NCI-H2227 (cell line): ENCODE measurements around the gene FCMR.
"Not testable (repeated sequence)": the region's sequence is repeated elsewhere in the genome, so short reads cannot be mapped to it uniquely, and the experiment has no call there.

Experiments used
- DNase-seq: peaks from one replicate; lab custom pipeline; 2025; ENCODE audit not compliant: unreplicated experiment; lab: John Stamatoyannopoulos, UW

The FCMR gene

DNA sequence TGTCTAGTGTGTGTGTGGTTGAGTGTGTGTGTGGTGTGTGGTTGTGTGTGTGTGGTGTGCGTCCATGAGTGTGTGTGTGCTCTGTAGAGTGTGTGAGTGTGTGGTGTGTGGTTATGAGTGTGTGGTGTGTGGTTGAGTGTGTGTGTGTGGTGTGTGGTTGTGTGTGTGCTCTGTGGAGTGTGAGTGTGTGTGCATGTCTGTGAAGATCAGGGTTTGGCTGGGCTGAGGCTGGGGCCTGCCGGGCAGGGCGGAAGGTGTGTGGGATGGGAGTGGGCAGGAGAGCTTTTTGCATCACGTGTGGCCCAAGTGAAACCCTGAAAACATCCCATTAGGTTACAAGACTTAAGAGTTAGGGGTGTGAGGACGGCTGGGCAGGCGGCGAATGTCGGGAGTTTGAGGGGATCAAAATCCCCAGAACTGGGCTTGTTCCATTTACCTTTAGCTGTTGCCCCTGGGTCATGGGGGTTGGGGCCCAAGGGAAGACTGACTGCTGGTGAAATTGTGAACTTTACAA, 2.9 kb upstream of the FCMR start:
- DNase-seq, result no peak

- not testable (repeated sequence) for DNase-seq
These were observed 2.3 kb upstream of the FCMR start for GRCh38 chr1:206923961-206924557.

GRCh38 chr1:206923009-206923960, 1.5 kb upstream of the FCMR start:
- no peak for DNase-seq

- DNase-seq, result no peak
These were observed 783 bp upstream of the FCMR start for GRCh38 chr1:206922524-206922923.

DNA sequence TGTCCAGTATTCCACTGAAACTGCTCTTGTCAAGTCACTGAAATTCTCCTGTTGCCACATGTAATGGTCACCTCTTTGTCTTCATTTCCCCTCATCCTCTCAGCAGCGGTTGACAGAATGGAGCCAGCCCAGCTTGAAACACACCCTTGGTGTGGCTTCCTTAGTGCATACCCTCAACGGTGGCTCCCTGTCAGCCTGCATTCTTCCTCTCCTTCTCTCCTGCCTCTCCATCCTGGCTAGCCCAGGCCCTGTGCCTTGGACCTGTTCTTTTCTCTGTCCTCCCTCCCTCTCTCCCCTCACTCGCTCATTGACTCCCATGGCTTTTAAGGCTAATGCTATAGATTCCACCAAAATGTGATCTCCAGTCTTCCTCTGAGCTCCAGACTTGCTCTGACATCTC, 3.7 kb downstream of the FCMR start:
- DNase-seq, result no peak

DNA sequence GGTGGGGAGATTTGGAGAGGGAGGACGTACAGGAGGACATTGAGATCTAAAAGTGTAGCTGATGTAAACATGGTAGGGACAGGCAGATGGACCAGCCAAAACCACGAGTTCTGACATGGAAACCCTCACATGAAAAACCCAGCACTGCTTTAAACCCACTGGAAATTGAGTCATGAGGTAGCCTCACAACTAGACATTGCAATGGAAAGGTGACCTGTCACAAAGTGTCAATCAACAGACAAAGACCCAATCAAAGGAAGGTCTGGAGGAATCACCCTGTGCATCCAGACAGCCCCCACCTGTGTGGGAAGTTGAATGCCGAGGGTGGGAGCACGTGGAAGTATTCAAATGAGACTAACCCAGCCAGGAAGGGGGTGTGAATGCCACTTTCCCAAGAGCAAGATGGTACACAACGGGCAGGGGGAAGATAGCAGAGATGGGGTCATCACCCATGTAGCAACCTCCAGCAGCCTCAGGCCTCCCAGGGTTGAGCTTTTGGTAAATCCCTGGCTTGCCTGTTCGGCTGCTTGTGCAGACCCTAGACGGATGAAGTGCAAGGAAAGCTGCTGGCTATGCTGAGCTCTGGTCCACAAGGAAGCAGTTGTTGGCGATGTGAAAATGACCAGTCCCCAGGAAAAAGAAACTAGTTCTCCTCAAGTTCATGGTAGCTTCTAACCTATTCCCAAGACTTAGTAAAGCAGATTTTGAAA, 5.6 kb downstream of the FCMR start:
- no peak for DNase-seq

GRCh38 chr1:206915030-206915735, 6.6 kb downstream of the FCMR start:
- DNase-seq, result no peak

- no peak for DNase-seq
These were observed 7.8 kb downstream of the FCMR start for GRCh38 chr1:206913766-206914537.

DNA sequence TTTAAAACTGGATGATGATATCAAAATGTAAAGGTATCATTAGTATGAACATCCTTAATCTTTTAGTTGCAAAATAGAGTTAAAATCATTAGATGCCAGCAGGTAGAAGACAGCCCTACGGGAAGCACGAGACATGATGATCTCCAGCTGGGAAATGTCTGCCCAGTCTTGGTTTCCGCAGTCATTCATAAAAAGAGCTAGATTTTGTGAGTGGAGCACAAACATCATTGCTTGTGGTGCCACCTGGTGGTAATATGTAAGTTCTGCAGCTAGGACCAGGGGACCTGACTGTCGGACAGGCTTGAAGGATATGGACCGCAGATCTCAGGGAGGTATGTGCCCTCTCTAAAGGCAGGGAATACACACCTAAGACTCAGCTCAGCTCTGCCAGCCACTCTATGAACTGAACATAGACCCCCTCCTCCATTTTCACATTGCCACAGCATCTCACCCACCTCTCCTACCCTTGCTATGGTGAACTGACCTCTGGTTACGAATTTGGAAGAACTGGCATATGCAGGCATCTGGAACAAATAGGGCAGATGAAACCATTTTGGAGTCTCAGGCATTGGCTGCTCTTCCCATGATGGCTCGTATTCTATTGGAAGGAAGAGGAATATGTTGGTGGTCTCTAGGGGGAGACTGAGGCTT, 9.2 kb downstream of the FCMR start:
- peak; percentile 89 for DNase-seq

DNA sequence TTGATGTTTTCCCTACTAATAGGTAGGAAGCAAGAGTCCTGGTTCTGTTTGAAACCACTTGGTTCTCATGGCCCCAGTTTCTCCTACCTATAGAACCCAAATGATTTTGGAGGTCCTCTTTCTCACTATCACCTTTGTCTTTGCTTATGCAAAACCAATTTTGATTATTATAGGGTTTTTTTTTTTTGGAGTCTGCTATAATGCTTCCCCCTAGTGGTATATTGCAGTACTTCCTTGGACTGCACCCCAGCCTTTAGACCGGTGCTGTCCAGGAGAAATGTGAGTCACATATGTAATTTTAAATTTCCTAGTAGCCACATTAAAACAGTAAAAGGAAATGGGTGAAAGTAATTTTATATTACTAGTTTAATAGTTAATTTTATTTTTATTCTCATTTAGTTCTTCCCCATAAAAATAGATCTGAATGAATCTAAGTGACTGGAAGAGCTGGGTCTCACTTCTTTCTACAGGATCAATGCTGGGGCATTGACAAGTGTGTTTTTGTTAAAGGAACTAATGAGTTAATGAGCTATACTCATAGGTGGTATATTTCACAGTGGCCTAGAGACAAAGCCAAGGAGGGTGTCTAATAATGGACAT, 10.6 kb downstream of the FCMR start:
- DNase-seq, result peak; percentile 61

GRCh38 chr1:206909883-206910318, 11.8 kb downstream of the FCMR start:
- no peak for DNase-seq

DNA sequence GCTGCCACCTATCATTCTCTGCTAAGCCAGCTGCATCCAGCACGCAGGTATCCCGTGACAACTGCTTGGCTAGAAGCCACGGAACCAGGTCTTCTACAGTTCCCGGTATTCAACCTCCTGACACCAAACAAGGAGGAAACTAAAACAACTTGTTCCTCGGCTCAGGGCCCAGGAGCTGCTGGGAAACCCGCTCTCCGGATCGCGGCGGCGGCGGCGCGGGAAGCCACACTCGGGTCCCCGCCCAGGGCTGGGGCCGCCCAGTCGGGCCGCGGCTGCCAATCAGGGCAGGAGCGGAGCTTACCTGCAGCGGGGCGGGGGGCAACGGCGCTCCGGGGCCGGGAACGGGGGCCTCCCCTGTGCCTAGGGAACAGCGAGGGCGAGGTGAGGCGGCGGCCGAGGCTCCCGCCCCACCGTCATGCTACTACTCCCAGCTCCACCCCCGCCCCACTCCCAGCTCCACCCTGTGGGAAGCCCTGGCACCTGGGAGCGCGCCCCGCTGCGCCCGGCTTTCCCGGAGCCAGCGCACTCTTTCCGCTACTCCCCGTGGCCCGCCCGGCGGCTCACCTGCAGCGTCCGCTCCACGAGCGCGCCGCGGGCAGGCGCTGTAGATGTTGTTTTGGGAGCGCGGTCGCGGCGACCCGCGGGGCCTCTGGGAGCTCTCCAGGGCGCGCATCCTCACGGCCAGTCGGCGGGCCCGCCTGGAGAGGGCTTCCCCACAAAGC, 12.4 kb downstream of the FCMR start:
- peak; percentile 45 for DNase-seq

GRCh38 chr1:206908038-206908437, 13.7 kb downstream of the FCMR start:
- DNase-seq, result no peak

DNA sequence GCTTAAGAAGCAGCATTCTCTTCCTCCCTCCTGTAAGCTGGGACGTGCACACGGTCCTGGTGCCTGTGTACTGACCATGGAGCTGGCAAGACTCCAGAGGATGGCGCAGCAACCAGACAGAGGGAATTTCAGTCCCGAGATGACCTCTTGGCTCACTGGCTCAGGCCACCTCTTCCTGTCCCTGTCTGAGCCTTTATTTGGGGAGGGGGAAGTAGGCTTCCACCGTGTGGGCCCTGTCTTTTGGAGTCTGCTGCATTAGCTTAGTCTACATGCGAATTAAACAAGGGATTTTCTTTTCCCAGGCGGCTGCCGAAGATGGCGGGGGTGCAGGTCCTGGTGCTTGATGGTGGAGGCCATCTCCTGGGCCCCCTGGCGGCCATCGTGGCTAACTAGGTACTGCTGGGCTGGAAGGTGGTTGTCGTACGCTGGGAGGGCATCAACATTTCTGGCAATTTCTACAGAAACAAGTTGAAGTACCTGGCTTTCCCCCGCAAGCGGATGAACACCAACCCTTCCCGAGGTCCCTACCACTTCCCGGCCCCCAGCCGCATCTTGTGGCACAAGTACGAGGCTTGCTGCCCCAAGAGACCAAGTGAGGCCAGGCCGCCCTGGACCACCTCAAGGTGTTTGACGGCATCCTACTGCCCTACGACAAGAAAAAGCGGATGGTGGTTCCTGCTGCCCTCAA, 14.3 kb downstream of the FCMR start:
- peak; percentile 8 for DNase-seq

DNA sequence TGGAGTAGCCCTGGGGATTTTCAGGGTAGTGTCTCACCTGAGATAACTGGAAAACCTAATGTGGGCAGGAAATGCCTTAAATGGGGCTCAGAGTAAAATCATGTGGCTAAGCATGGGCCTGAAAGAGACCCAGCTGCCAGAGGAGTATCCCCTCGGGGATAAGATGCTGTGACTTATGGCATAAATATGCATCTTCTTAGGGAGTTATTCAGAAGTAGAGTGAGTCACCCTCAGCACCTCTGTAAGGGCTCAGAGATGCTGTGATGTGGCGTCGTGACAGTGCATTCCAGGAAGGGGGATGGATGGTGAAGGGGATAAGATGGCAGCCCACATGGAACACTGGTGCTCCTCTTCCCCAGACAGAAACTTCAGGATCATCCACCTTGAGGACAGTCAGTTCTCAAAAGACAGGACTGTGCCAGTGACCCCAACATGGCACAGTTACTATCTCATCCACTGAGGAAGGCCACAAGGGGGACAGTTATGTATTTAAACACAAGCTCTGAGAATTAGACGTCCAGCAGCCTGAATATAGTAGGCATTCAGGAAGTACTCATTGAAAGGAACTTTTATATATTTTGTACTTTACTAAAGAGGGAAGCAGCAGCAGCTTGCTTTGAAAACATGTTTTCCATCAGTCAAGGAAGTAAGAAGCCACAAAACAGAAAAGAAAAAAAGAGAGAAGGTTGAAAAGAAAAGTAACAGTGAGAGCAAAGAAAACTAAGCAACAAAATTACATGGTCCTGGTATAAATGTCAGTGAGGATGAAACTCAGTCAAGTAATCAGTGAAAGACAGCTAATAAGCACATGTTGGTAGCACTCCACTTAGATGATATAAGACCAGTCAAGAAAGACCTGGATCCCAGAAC, 16.2 kb downstream of the FCMR start:
- DNase-seq, result no peak

DNA sequence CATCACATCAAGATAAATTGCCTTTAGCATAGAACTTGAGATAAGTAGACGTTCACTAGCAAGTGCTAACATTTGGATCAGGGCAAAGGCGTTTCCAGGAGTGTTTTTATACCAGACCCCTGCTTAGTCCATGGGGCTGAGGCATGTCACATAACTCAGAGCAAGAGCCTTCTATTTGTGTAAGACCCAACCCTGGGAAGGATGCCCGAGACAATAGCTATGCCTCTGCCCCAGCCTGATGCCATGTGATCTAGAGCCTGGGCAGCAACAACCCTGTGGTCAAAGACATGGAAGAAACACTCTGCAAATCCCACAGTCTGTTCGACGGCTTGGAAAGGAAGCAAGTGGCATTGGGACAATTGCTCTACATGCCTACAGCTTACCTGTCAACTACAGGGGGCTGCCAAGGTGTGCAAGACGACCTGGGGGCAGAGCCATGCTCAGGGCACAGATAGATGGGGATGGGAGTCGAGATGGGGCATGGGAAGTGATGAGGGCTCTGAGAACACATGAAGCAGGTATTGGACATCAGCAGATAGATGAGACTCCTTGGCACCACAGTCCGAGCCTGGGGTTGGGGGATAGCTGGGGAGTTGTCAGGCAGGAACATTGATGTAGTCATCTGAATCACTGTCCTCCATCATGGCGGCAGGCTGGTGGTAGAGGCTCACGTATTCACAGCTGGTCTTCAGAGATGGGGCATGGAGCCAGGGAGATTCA, 17.2 kb downstream of the FCMR start:
- no peak for DNase-seq
